ENCODE measurements around the gene TINCR. TPM values are rescaled to one million over a fixed set of nuclear protein-coding genes. Genes with fewer than 3 reads are reported as not detected.

TINCR gene
- total and polyA plus RNA-seq, 2 of the 13 experiments (the other 11 are each of a cell fraction or from before 2014, with no cell fraction given): 0.17 to 0.33 TPM

- intact Hi-C loops (cut with micrococcal nuclease; ENCODE audit: unreplicated experiment): loop anchor here (2.0 to 5.0 kb wide), 2 partner anchors 31 to 139 kb away; no protein-coding TSS in a partner anchor
- peak; percentile 38 for DNase-seq (ENCODE audit: low spot score)
- in situ Hi-C loops (cut with HindIII; ENCODE audit: extremely low pct_ligation_motif_present, low pct_unique_long_range_greater_than_20kb): no loop called here
- BruUV-seq (replicated peaks): no TSS peak
- 11% methylated on average over 8 of the region's 8 CpGs for WGBS (ENCODE audit: low lambda C conversion rate)
- Histone ChIP-seq H2AFZ (ENCODE audit: low read length) (no peak overlapping the region), H4K20me1 (ENCODE audit: insufficient read depth, low read length) (no peaks in the 10 kb centered on the region), H3K4me3 (replicated peaks in 1 of 3; ENCODE audit: insufficient read depth in 1 of 3, low read depth in 2 of 3, low read length in 3 of 3) (no peak overlapping the region), H3K4me1 (ENCODE audit: insufficient read depth, low read length) (no peaks in the 10 kb centered on the region), H3K4me2 (ENCODE audit: low read depth, low read length) (peak overlapping the region; percentile 67), H3K36me3 (replicated peaks in 1 of 2; ENCODE audit: control insufficient read depth in 1 of 2, insufficient read depth in 2 of 2, low read length in 2 of 2) (no peaks in the 10 kb centered on the region), H3K79me2 (ENCODE audit: insufficient read depth, low read length) (no peaks in the 10 kb centered on the region), H3K27me3 (ENCODE audit: control insufficient read depth in 1 of 2, insufficient read depth in 2 of 2, low read length in 2 of 2) (peaks cover 0 to 9% of the 10 kb centered on the region in 2 experiments; a peak in 2 of 5 replicates), H3K27ac (ENCODE audit: extremely low read length, insufficient read depth, low read length) (no peak overlapping the region), H3K9me3 (ENCODE audit: low read length) (no peaks in the 10 kb centered on the region), H3K9ac (ENCODE audit: insufficient read depth, low read depth, low read length) (no peak overlapping the region)
- peak; percentile 70 for FAIRE-seq
- POLR2A ChIA-PET: interaction anchor here (0.8 kb wide), 1 partner anchor 75 kb away, joined by 4 read pairs; the partner anchor contains the start of genes SAFB and SAFB2
- peak; percentile 71 for ATAC-seq
- CTCF ChIA-PET (ENCODE audit: low intra/inter-chr PET ratio, low total read pairs): interaction anchor here (0.6 to 1.7 kb wide), 3 partner anchors 13 to 96 kb away, joined by 3 to 19 read pairs (median 3); no protein-coding TSS in a partner anchor
- TF ChIP-seq TEAD3 (CRISPR knock-in tag; optimal IDR thresholded peaks at IDR 0.05; ENCODE audit: borderline replicate concordance) (peak; percentile 10), RFX3 (CRISPR knock-in tag; IDR thresholded peaks at IDR 0.05) (no peak), CTCF (CRISPR knock-in tag; IDR thresholded peaks at IDR 0.05) (peak; percentile 83), ATF7 (IDR thresholded peaks at IDR 0.05) (no peak), ATF7 (CRISPR knock-in tag; IDR thresholded peaks at IDR 0.05) (no peak), HNRNPH1 (optimal IDR thresholded peaks at IDR 0.05; ENCODE audit: low read depth, low read length) (no peak), ZNF138 (CRISPR knock-in tag; IDR thresholded peaks at IDR 0.05; ENCODE audit: low read depth) (no peak), CENPBD1 (CRISPR knock-in tag; IDR thresholded peaks at IDR 0.05; ENCODE audit: borderline replicate concordance, low read depth) (no peak), STAG1 (CRISPR knock-in tag; IDR thresholded peaks at IDR 0.05) (peak; percentile 84), KDM1A (CRISPR knock-in tag; IDR thresholded peaks at IDR 0.05) (no peak), BHLHE40 (IDR thresholded peaks at IDR 0.05; ENCODE audit: low read length) (0 out of 2 replicates have a peak, but pooled peaks have one; percentile 4), XRCC5 (optimal IDR thresholded peaks at IDR 0.05; ENCODE audit: low read length) (peak; percentile 31), ISX (CRISPR knock-in tag; conservative IDR thresholded peaks at IDR 0.05) (no peak), TAF1 (CRISPR knock-in tag; IDR thresholded peaks at IDR 0.05) (no peak), SMC3 (IDR thresholded peaks at IDR 0.05; ENCODE audit: low read length) (peak; percentile 91), PAX8 (CRISPR knock-in tag; IDR thresholded peaks at IDR 0.05; ENCODE audit: borderline replicate concordance) (no peak), SRSF9 (IDR thresholded peaks at IDR 0.05; ENCODE audit: borderline replicate concordance, insufficient read depth, low read depth, low read length, poor library complexity, severe bottlenecking) (no peak), NFRKB (IDR thresholded peaks at IDR 0.05) (no peak), BRCA1 (CRISPR knock-in tag; IDR thresholded peaks at IDR 0.05) (no peak), SNAI1 (CRISPR knock-in tag; IDR thresholded peaks at IDR 0.05; ENCODE audit: borderline replicate concordance) (no peak)
- TF ChIP-seq, protein P1, sequence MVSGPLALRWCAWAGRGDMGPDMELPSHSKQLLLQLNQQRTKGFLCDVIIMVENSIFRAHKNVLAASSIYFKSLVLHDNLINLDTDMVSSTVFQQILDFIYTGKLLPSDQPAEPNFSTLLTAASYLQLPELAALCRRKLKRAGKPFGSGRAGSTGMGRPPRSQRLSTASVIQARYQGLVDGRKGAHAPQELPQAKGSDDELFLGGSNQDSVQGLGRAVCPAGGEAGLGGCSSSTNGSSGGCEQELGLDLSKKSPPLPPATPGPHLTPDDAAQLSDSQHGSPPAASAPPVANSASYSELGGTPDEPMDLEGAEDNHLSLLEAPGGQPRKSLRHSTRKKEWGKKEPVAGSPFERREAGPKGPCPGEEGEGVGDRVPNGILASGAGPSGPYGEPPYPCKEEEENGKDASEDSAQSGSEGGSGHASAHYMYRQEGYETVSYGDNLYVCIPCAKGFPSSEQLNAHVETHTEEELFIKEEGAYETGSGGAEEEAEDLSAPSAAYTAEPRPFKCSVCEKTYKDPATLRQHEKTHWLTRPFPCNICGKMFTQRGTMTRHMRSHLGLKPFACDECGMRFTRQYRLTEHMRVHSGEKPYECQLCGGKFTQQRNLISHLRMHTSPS (CRISPR knock-in tag; IDR thresholded peaks at IDR 0.05; ENCODE audit: low read depth): no peak
- TF ChIP-seq, protein P2, sequence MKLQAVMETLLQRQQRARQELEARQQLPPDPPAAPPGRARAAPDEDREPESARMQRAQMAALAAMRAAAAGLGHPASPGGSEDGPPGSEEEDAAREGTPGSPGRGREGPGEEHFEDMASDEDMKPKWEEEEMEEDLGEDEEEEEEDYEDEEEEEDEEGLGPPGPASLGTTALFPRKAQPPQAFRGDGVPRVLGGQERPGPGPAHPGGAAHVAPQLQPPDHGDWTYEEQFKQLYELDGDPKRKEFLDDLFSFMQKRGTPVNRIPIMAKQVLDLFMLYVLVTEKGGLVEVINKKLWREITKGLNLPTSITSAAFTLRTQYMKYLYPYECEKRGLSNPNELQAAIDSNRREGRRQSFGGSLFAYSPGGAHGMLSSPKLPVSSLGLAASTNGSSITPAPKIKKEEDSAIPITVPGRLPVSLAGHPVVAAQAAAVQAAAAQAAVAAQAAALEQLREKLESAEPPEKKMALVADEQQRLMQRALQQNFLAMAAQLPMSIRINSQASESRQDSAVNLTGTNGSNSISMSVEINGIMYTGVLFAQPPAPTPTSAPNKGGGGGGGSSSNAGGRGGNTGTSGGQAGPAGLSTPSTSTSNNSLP (IDR thresholded peaks at IDR 0.05; ENCODE audit: low read depth, low read length): peak; percentile 53; the same call in 1 of the 2 replicates
Measured at GRCh38 chr19:5547881-5548280, 19.9 kb downstream of the TINCR start.

All from HepG2 (cell line).